Heart right ventricle (tissue), 16 donors: ENCODE results near the gene DFFB. TPM values are rescaled to one million over a fixed set of nuclear protein-coding genes. Genes with fewer than 3 reads are reported as not detected.

Experiments used
- ATAC-seq, 8 donors: fragments of 200-7000 bp; cut with Tn5 transposase; one replicate each; pipeline ENCODE4 v1.9.1; 2020; ENCODE audit warnings: mild to moderate bottlenecking in 8 of 8, moderate library complexity in 8 of 8, moderate number of reproducible peaks in 1 of 8
- DNase-seq, 2 donors: peaks; one replicate each; pipeline ENCODE4 v3.0.0-alpha.2; 2020
- H3K27ac ChIP-seq, 10 donors: fragments of 200-600 bp; sonication (generic) in 2 of 10; one replicate each; pipeline versions ENCODE4 v1.5.0 to v1.8.0; 2020 to 2022; ENCODE audit warnings: mild to moderate bottlenecking in 3 of 10
- H3K27me3 ChIP-seq, 7 donors: fragments of 200-600 bp; one replicate each; pipeline ENCODE4 v1.8.0; 2021 to 2022; ENCODE audit warnings: mild to moderate bottlenecking in 2 of 7
- H3K36me3 ChIP-seq, 9 donors: fragments of 200-600 bp; sonication (generic) in 1 of 9; one replicate each; pipeline versions ENCODE4 v1.5.0 to v1.8.0; 2020 to 2022; ENCODE audit warnings: mild to moderate bottlenecking in 2 of 9
- H3K4me1 ChIP-seq, 9 donors: fragments of 200-600 bp; sonication (generic) in 1 of 9; one replicate each; pipeline versions ENCODE4 v1.5.0 to v1.8.0; 2020 to 2022; ENCODE audit warnings: mild to moderate bottlenecking in 4 of 9
- H3K4me3 ChIP-seq, 10 donors: fragments of 200-600 bp; sonication (generic) in 2 of 10; one replicate each; pipeline versions ENCODE4 v1.5.0 to v1.8.0; 2020 to 2022; ENCODE audit warnings: mild to moderate bottlenecking in 7 of 10, moderate library complexity in 2 of 10
- H3K9me3 ChIP-seq, 11 donors: fragments of 200-600 bp in 10 of 11; sonication (generic) in 2 of 11; one replicate each; pipeline versions ENCODE4 v1.5.0 to v1.8.0; 2013 to 2022; ENCODE audit warnings: mild to moderate bottlenecking in 2 of 11, control low read depth in 1 of 11, moderate library complexity in 1 of 11
- WGBS, 2 donors: extraction: QIAGEN DNeasy Blood & Tissue Kit; methylation state at CpG; one replicate each; pipeline ENCODE4 v1.1.7; 2013; ENCODE audit warnings: inconsistent platforms in 1 of 2; 5-methylcytosine and 5-hydroxymethylcytosine counted together
- intact Hi-C, 10 donors: fragments of 100-400 bp; cut with DNase I; formaldehyde crosslinking; loops; one replicate each; pipeline versions ENCODE4 v1.11.1 to v1.14.2; 2022
- polyA plus RNA-seq, 2 donors: library from polyadenylated mRNA; stranded (reverse); fragments of 200-250 nt; gene quantifications; one replicate each; pipeline ENCODE4 v1.2.3, GENCODE V29; 2013
- total RNA-seq, 10 donors: library from RNA; stranded (reverse); fragmentation: NEBNext Ultra II Directional in 3 of 10; extraction: Animal tissue kit (Norgen Biotek cat#: 25700) in 3 of 10; gene quantifications; one replicate each; pipeline versions ENCODE4 v1.2.1 to v1.2.4, GENCODE V29; 2021 to 2023
- TF ChIP-seq, protein P1 (sequence below), 9 donors: fragments of 200-600 bp; sonication (generic) in 2 of 9; IDR thresholded peaks; one replicate each; pipeline versions ENCODE4 v1.5.0 to v1.8.0; 2021 to 2022; ENCODE audit warnings: antibody characterized with exemption in 9 of 9, mild to moderate bottlenecking in 5 of 9, moderate library complexity in 1 of 9
- donor health status: Arrhythmogenic right ventricular cardiomyopathy.
- donor health status: ischemic (EF 13 %, LVEDD 7.1; RV severe dilation, severe dysfunction).
- donor health status: healthy with polysubstance abuse.
- donor health status: DM: no; HTN: yes; CAD: no.
- donor health status: DM: no; HTN: no; CAD: no.
- donor health status: ischemic (EF 25% LVEDD 6.9; RV normal size, moderate dysfunction).
- donor health status: ischemic (EF 25% LVEDD 5.7; RV mildly dilated, moderate dysfunction).
- donor health status: healthy.
- donor health status: DM: yes; HTN: yes; CAD: no.
- donor health status: Ischemic cardiomyopathy.
- donor health status: ischemic (EF 35%, LVEDD 5.7; RV mildly dilated, moderate dysfunction).
- donor health status: nonischemic (EF 11% LVEDD 7.7; RV severe dilation, severe dysfunction).
- donor health status: DM: yes; HTN: yes; CAD: no.
- donor health status: PGD.
- donor health status: ischemic (EF 29% LVEDD 5.4; RV normal size, mild dysfunction).
- donor health status: nonischemic (EF 23%, LVEDD 6.1; RV moderate dilation, normal function).

The DFFB gene
- total and polyA plus RNA-seq, 12 donors: 1.2 to 7.9 (median 2.3) TPM

DNA sequence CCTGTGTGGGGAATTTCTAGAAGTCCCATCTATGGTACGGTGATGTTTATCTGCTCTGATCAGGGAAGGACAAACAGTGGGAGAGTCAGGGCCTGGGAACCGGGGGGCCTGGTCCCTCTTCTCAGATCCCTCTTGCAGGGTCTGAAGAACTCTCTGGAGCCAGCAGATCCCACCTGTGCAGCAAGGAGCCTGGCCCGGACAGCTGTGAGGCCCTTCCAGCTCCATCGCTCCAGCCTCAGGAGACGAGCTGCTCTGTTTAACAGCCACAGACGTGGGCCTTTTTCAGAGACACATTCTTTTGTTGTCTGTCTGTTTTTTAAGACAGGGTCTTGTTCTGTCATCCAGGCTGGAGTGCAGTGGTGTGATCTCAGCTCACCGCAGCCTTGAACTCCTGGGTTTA is 28.3 kb downstream of the DFFB start:
- 87 to 88% methylated on average over 7 of the region's 7 CpGs for WGBS, 2 donors
- Histone ChIP-seq H3K36me3 (peaks cover 0 to 81% (median 40%) of the 10 kb centered on the region in 9 donors), H3K27me3 (no peaks in the 10 kb centered on the region), H3K9me3 (no peaks in the 10 kb centered on the region), H3K27ac (no peak overlapping the region), H3K4me3 (no peak overlapping the region), H3K4me1 (peaks cover 0 to 5% (median 0%) of the 10 kb centered on the region in 9 donors)
- no peak for ATAC-seq
- TF ChIP-seq, protein P1, sequence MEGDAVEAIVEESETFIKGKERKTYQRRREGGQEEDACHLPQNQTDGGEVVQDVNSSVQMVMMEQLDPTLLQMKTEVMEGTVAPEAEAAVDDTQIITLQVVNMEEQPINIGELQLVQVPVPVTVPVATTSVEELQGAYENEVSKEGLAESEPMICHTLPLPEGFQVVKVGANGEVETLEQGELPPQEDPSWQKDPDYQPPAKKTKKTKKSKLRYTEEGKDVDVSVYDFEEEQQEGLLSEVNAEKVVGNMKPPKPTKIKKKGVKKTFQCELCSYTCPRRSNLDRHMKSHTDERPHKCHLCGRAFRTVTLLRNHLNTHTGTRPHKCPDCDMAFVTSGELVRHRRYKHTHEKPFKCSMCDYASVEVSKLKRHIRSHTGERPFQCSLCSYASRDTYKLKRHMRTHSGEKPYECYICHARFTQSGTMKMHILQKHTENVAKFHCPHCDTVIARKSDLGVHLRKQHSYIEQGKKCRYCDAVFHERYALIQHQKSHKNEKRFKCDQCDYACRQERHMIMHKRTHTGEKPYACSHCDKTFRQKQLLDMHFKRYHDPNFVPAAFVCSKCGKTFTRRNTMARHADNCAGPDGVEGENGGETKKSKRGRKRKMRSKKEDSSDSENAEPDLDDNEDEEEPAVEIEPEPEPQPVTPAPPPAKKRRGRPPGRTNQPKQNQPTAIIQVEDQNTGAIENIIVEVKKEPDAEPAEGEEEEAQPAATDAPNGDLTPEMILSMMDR (IDR thresholded peaks at IDR 0.05): no peak
- DNase-seq: no peak
- intact Hi-C loops: no loop called here

- Histone ChIP-seq H3K4me3 (no peak overlapping the region), H3K4me1 (peaks cover 0 to 10% (median 0%) of the 10 kb centered on the region in 9 donors), H3K27me3 (no peaks in the 10 kb centered on the region), H3K27ac (no peak overlapping the region), H3K36me3 (peaks cover 0 to 82% (median 38%) of the 10 kb centered on the region in 9 donors), H3K9me3 (no peaks in the 10 kb centered on the region)
- no peak for DNase-seq
- peak in 1 of 8 donors; percentile 54 for ATAC-seq
- intact Hi-C loops: no loop called here
- WGBS, 2 donors: 89 to 94% methylated on average over 15 of the region's 15 CpGs
- TF ChIP-seq, protein P1 (IDR thresholded peaks at IDR 0.05): no peak
Measured at GRCh38 chr1:3886106-3886670, 28.9 kb downstream of the DFFB start.

- no peaks in the 10 kb centered on the region for H3K9me3 ChIP-seq
- no peak overlapping the region for H3K27ac ChIP-seq
- intact Hi-C loops: no loop called here
- DNase-seq: no peak
- peaks cover 0 to 15% (median 0%) of the 10 kb centered on the region in 9 donors for H3K4me1 ChIP-seq
- no peak overlapping the region for H3K4me3 ChIP-seq
- TF ChIP-seq, protein P1 (IDR thresholded peaks at IDR 0.05): no peak
- H3K36me3 ChIP-seq: peaks cover 0 to 87% (median 40%) of the 10 kb centered on the region in 9 donors
- ATAC-seq: no peak
- H3K27me3 ChIP-seq: no peaks in the 10 kb centered on the region
- WGBS, 2 donors: 88 to 90% methylated on average over 8 of the region's 8 CpGs
Measured at GRCh38 chr1:3886691-3887090, 29.4 kb downstream of the DFFB start.

GRCh38 chr1:3888301-3888700 is 31.0 kb downstream of the DFFB start:
- H3K27me3 ChIP-seq: no peaks in the 10 kb centered on the region
- peaks cover 0 to 88% (median 39%) of the 10 kb centered on the region in 9 donors for H3K36me3 ChIP-seq
- ATAC-seq (no peak), DNase-seq (no peak)
- no peak overlapping the region for H3K27ac ChIP-seq
- H3K9me3 ChIP-seq: no peaks in the 10 kb centered on the region
- intact Hi-C loops: no loop called here
- peaks cover 0 to 22% (median 6%) of the 10 kb centered on the region in 9 donors for H3K4me1 ChIP-seq
- 90 to 91% methylated on average over 15 of the region's 15 CpGs for WGBS, 2 donors
- TF ChIP-seq, protein P1 (IDR thresholded peaks at IDR 0.05): no peak
- no peak overlapping the region for H3K4me3 ChIP-seq
